Effector memory CD8-positive, alpha-beta T cell (primary cell): ENCODE results near the gene SPON2.

ENCODE experiments used
- ATAC-seq: fragments of 150-1000 bp; cut with Tn5 transposase; replicated peaks from 2 replicates; pipeline ENCODE4 v1.10.0; 2021; ENCODE audit warnings: mild to moderate bottlenecking, moderate library complexity
- DNase-seq, 3 experiments: peaks; one replicate each; pipeline ENCODE4 v3.0.0; 2021
- H3K27ac Mint-ChIP-seq, 2 donors: one replicate each; pipeline ENCODE4 v1.8.0; 2022; ENCODE audit warnings: mild to moderate bottlenecking in 2 of 2, mixed read lengths in 2 of 2, moderate library complexity in 2 of 2
- H3K27me3 Mint-ChIP-seq, 2 donors: one replicate each; pipeline ENCODE4 v1.8.0; 2022; ENCODE audit warnings: mixed read lengths in 2 of 2
- H3K36me3 Mint-ChIP-seq: one replicate; pipeline ENCODE4 v1.8.0; 2022; ENCODE audit warnings: mild to moderate bottlenecking, moderate library complexity, mixed read lengths; ENCODE audit not compliant: insufficient read depth
- H3K4me1 Mint-ChIP-seq, 2 donors: one replicate each; pipeline ENCODE4 v1.8.0; 2022; ENCODE audit warnings: low read depth in 2 of 2, mixed read lengths in 2 of 2
- H3K4me3 Mint-ChIP-seq, 2 donors: one replicate each; pipeline ENCODE4 v1.8.0; 2022; ENCODE audit warnings: mild to moderate bottlenecking in 2 of 2, mixed read lengths in 2 of 2, moderate library complexity in 2 of 2
- H3K9me3 Mint-ChIP-seq, 2 donors: one replicate each; pipeline ENCODE4 v1.8.0; 2022; ENCODE audit warnings: mixed read lengths in 2 of 2

The SPON2 gene

GRCh38 chr4:1169171-1169671, 3.2 kb downstream of the SPON2 start:
- no peaks in the 10 kb centered on the region for H3K9me3 Mint-ChIP-seq
- peaks cover 34 to 36% of the 10 kb centered on the region in 2 donors for H3K4me1 Mint-ChIP-seq
- DNase-seq (no peak), ATAC-seq (no peak)
- H3K36me3 Mint-ChIP-seq: peaks cover 38% of the 10 kb centered on the region
- peaks cover 0 to 7% of the 10 kb centered on the region in 2 donors for H3K27me3 Mint-ChIP-seq
- peak overlapping the region; percentile 86 to 92 for H3K4me3 Mint-ChIP-seq
- H3K27ac Mint-ChIP-seq: peak overlapping the region; percentile 79 to 81

- Mint-ChIP-seq H3K4me1 (peaks cover 30 to 32% of the 10 kb centered on the region in 2 donors), H3K36me3 (peaks cover 38% of the 10 kb centered on the region), H3K27ac (peak overlapping the region; percentile 79 to 91), H3K4me3 (peak overlapping the region; percentile 86 to 92), H3K9me3 (no peaks in the 10 kb centered on the region), H3K27me3 (peaks cover 0 to 7% of the 10 kb centered on the region in 2 donors)
- no peak for DNase-seq
- no peak for ATAC-seq
Measured at GRCh38 chr4:1168191-1169101, 3.9 kb downstream of the SPON2 start.

GRCh38 chr4:1167244-1167949, 5.0 kb downstream of the SPON2 start:
- H3K27me3 Mint-ChIP-seq: peaks cover 0 to 7% of the 10 kb centered on the region in 2 donors
- H3K27ac Mint-ChIP-seq: peak overlapping the region; percentile 79 to 91
- peak; percentile 86 to 93 (median 86) for DNase-seq
- H3K4me1 Mint-ChIP-seq: peaks cover 26 to 32% of the 10 kb centered on the region in 2 donors
- ATAC-seq: peak; percentile 81
- no peaks in the 10 kb centered on the region for H3K9me3 Mint-ChIP-seq
- peaks cover 33% of the 10 kb centered on the region for H3K36me3 Mint-ChIP-seq
- peak overlapping the region; percentile 86 to 92 for H3K4me3 Mint-ChIP-seq

- peaks cover 31% of the 10 kb centered on the region for H3K36me3 Mint-ChIP-seq
- ATAC-seq (no peak), DNase-seq (no peak)
- peak overlapping the region; percentile 86 to 92 for H3K4me3 Mint-ChIP-seq
- H3K27me3 Mint-ChIP-seq: peaks cover 0 to 6% of the 10 kb centered on the region in 2 donors
- no peaks in the 10 kb centered on the region for H3K9me3 Mint-ChIP-seq
- H3K4me1 Mint-ChIP-seq: peaks cover 26 to 30% of the 10 kb centered on the region in 2 donors
- H3K27ac Mint-ChIP-seq: peak overlapping the region; percentile 79 to 91
Measured at GRCh38 chr4:1166509-1167243, 5.7 kb downstream of the SPON2 start.

- DNase-seq: no peak
- Mint-ChIP-seq H3K27me3 (no peaks in the 10 kb centered on the region), H3K27ac (no peak overlapping the region), H3K4me3 (no peak overlapping the region), H3K36me3 (peaks cover 24% of the 10 kb centered on the region), H3K9me3 (no peaks in the 10 kb centered on the region), H3K4me1 (peaks cover 19 to 22% of the 10 kb centered on the region in 2 donors)
- ATAC-seq: no peak
Measured at GRCh38 chr4:1164956-1165545, 7.3 kb downstream of the SPON2 start.

- Mint-ChIP-seq H3K27me3 (no peaks in the 10 kb centered on the region), H3K4me1 (peaks cover 19 to 22% of the 10 kb centered on the region in 2 donors), H3K36me3 (peaks cover 18% of the 10 kb centered on the region), H3K9me3 (no peaks in the 10 kb centered on the region), H3K27ac (peak overlapping the region in 1 of 2 donors; percentile 19), H3K4me3 (no peak overlapping the region)
- ATAC-seq: no peak
- no peak for DNase-seq
Measured at GRCh38 chr4:1164444-1164843, 7.9 kb downstream of the SPON2 start.

- H3K4me3 Mint-ChIP-seq: no peak overlapping the region
- no peaks in the 10 kb centered on the region for H3K9me3 Mint-ChIP-seq
- DNase-seq: no peak
- H3K27ac Mint-ChIP-seq: peak overlapping the region in 1 of 2 donors; percentile 19
- peaks cover 14% of the 10 kb centered on the region for H3K36me3 Mint-ChIP-seq
- H3K4me1 Mint-ChIP-seq: peaks cover 16 to 20% of the 10 kb centered on the region in 2 donors
- no peaks in the 10 kb centered on the region for H3K27me3 Mint-ChIP-seq
- ATAC-seq: no peak
Measured at GRCh38 chr4:1164040-1164439, 8.3 kb downstream of the SPON2 start.

- H3K36me3 Mint-ChIP-seq: peaks cover 1% of the 10 kb centered on the region
- no peak overlapping the region for H3K4me3 Mint-ChIP-seq
- no peaks in the 10 kb centered on the region for H3K4me1 Mint-ChIP-seq
- peaks cover 2% of the 10 kb centered on the region in 2 donors for H3K27me3 Mint-ChIP-seq
- DNase-seq (no peak), ATAC-seq (no peak)
- no peaks in the 10 kb centered on the region for H3K9me3 Mint-ChIP-seq
- no peak overlapping the region for H3K27ac Mint-ChIP-seq
Measured at GRCh38 chr4:1160351-1160750, 12.0 kb downstream of the SPON2 start.

- H3K27ac Mint-ChIP-seq: no peak overlapping the region
- DNase-seq (no peak), ATAC-seq (no peak)
- no peaks in the 10 kb centered on the region for H3K4me1 Mint-ChIP-seq
- H3K9me3 Mint-ChIP-seq: no peaks in the 10 kb centered on the region
- peaks cover 34 to 36% of the 10 kb centered on the region in 2 donors for H3K27me3 Mint-ChIP-seq
- H3K4me3 Mint-ChIP-seq: no peak overlapping the region
- H3K36me3 Mint-ChIP-seq: no peaks in the 10 kb centered on the region
Measured at GRCh38 chr4:1156069-1156468, 16.3 kb downstream of the SPON2 start.

GRCh38 chr4:1155314-1155713, 17.1 kb downstream of the SPON2 start:
- no peak for DNase-seq
- no peak overlapping the region for H3K27ac Mint-ChIP-seq
- H3K4me3 Mint-ChIP-seq: no peak overlapping the region
- H3K36me3 Mint-ChIP-seq: no peaks in the 10 kb centered on the region
- H3K9me3 Mint-ChIP-seq: no peaks in the 10 kb centered on the region
- ATAC-seq: no peak
- H3K4me1 Mint-ChIP-seq: no peaks in the 10 kb centered on the region
- peaks cover 34 to 36% of the 10 kb centered on the region in 2 donors for H3K27me3 Mint-ChIP-seq

- ATAC-seq: no peak
Measured at GRCh38 chr4:1154523-1155182, 17.7 kb downstream of the SPON2 start.

GRCh38 chr4:1154126-1154522, 18.3 kb downstream of the SPON2 start:
- Mint-ChIP-seq H3K27me3 (peaks cover 34 to 36% of the 10 kb centered on the region in 2 donors), H3K36me3 (no peaks in the 10 kb centered on the region), H3K9me3 (no peaks in the 10 kb centered on the region), H3K4me1 (no peaks in the 10 kb centered on the region), H3K27ac (no peak overlapping the region), H3K4me3 (no peak overlapping the region)
- DNase-seq (no peak), ATAC-seq (no peak)

More at GRCh38 chr4:1154523-1155182, 17.7 kb downstream of the SPON2 start:
- Mint-ChIP-seq H3K27me3 (peaks cover 34 to 36% of the 10 kb centered on the region in 2 donors), H3K36me3 (no peaks in the 10 kb centered on the region), H3K27ac (no peak overlapping the region), H3K4me3 (no peak overlapping the region), H3K4me1 (no peaks in the 10 kb centered on the region), H3K9me3 (no peaks in the 10 kb centered on the region)
- no peak for DNase-seq
